ENCODE results near the gene CD5L.

- no peak for TF ChIP-seq YY1 (IDR thresholded peaks at IDR 0.05; ENCODE audit: extremely low read depth, insufficient replicate concordance, low read depth, low read length)
- TF ChIP-seq, protein P1, sequence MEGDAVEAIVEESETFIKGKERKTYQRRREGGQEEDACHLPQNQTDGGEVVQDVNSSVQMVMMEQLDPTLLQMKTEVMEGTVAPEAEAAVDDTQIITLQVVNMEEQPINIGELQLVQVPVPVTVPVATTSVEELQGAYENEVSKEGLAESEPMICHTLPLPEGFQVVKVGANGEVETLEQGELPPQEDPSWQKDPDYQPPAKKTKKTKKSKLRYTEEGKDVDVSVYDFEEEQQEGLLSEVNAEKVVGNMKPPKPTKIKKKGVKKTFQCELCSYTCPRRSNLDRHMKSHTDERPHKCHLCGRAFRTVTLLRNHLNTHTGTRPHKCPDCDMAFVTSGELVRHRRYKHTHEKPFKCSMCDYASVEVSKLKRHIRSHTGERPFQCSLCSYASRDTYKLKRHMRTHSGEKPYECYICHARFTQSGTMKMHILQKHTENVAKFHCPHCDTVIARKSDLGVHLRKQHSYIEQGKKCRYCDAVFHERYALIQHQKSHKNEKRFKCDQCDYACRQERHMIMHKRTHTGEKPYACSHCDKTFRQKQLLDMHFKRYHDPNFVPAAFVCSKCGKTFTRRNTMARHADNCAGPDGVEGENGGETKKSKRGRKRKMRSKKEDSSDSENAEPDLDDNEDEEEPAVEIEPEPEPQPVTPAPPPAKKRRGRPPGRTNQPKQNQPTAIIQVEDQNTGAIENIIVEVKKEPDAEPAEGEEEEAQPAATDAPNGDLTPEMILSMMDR (IDR thresholded peaks at IDR 0.05 in 2 of 3, conservative IDR thresholded peaks at IDR 0.05 in 1 of 3; ENCODE audit: borderline replicate concordance in 1 of 3, insufficient read depth in 1 of 3, low read depth in 2 of 3, low read length in 2 of 3) = no peak
- no peak for TF ChIP-seq SIN3A (IDR thresholded peaks at IDR 0.05; ENCODE audit: low read depth)
- TF ChIP-seq EZH2 (IDR thresholded peaks at IDR 0.05) = no peak
- TF ChIP-seq MAX (IDR thresholded peaks at IDR 0.05) = no peak
- TF ChIP-seq REST (IDR thresholded peaks at IDR 0.05; ENCODE audit: low read depth) = no peak
- TF ChIP-seq ZNF274 (IDR thresholded peaks at IDR 0.05; ENCODE audit: low read depth, low read length) = no peak
- TF ChIP-seq EZH2phosphoT487 (IDR thresholded peaks at IDR 0.05; ENCODE audit: borderline replicate concordance) = no peak
- TF ChIP-seq POLR2A (IDR thresholded peaks at IDR 0.05; ENCODE audit: borderline replicate concordance, extremely low read depth, insufficient read depth, insufficient read length) = no peak
- no peak for TF ChIP-seq POLR2AphosphoS5 (IDR thresholded peaks at IDR 0.05; ENCODE audit: low read depth, low read length)
These were observed 43.4 kb downstream of the CD5L start for GRCh38 chr1:157798211-157798610.

Measured in HCT116 (cell line).